ENCODE results near the gene C4BPA.

The C4BPA gene

GRCh38 chr1:207191061-207191460, 87.0 kb downstream of the C4BPA start:
- DNase-seq (ENCODE audit: low read depth in 2 of 2): no peak

DNA sequence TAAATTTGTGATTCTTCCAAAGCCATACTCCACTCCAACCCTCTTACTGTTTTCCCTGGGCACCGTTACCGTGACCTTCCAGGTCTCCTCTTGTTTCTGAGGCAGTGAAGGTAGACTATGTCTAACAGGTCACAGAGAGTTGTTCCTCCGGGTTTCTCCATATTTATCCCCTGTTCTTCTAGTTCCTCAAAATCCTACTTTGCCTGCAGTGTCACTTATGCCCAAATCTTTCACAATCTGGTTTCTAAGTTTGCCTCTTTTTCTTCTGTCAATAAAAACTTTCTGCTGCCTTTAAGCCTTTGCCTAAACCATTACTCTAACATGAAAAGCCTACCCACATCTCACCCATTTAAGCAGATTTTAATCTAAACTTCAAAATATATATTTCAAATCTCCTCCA, 87.7 kb downstream of the C4BPA start:
- DNase-seq (ENCODE audit: low read depth in 2 of 2): no peak

DNA sequence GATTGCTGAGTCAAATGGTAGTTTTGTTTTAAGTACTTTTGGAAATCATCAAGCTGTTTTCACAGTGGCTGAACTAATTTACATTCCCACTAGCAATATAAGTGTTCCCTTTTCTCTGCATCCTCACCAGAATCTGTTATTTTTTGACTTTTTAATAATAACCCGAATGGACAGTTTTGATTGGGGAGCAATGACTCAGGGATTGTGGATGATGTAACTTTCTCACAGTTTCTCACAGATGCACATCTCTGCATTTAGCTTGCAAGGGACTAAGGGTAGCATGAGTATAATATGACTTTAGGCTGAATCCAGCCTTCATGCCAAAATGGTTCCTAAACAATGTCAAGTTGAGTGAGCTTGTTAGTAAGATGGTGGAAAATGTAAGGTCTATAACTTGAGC, 90.2 kb downstream of the C4BPA start:
- DNase-seq (ENCODE audit: low read depth in 2 of 2): no peak

Measured in activated CD8-positive, alpha-beta memory T cell treated with anti-CD3 and anti-CD28 coated beads for 4 hours (primary cell).